ENCODE data around the gene NRF1. TPM values are rescaled to one million over a fixed set of nuclear protein-coding genes. Genes with fewer than 3 reads are reported as not detected.

Gene NRF1
- total and polyA plus RNA-seq, 4 experiments from 2014 or later = 22.8 to 40.0 (median 30.8) TPM

DNA sequence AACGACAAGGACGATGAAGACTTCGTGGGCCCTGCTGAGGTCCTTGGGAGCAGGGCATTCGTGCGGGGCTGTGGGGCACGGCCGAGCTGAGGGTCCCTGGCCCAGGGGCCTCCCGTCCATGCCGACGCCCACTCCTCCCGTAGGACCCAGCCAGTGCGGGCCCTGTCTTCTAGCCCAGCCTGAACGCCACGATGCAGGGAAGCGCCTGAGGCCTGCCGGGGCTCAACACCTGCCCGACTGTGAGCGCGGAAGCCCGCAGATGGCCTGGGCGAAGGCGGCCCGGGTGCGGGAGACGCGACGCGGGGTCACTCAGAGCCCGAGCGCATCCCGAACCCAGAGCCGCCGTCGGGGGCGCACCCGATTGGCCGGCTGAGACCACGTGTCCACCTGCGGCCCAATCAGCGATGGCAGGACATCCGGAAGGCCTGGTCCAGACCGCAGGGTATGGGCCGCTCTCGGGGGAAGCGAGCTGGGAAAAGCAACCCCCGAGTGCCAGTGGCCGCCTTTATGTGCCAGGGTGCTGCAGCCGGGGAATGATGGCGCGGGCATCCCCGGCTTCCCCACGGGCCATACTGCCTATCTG lies 151.0 kb downstream of the NRF1 start:
- ChIA-PET CTCF (ENCODE audit: partially characterized antibody) (no interaction called here), POLR2A (ENCODE audit: partially characterized antibody) (no interaction called here)
- intact Hi-C loops (cut with micrococcal nuclease) = no loop called here
- no peak for DNase-seq
- no peaks in the 10 kb centered on the region for H3K27me3 ChIP-seq (ENCODE audit: insufficient read depth, low read length)
- H3K36me3 ChIP-seq (ENCODE audit: insufficient read depth, low read length) = no peaks in the 10 kb centered on the region
- Mint-ChIP-seq H3K27me3 (no peaks in the 10 kb centered on the region), H3K36me3 (peaks cover 2 to 3% of the 10 kb centered on the region in 2 donors), H3K4me3 (no peak overlapping the region), H3K4me1 (no peaks in the 10 kb centered on the region), H3K9me3 (no peaks in the 10 kb centered on the region), H3K27ac (no peak overlapping the region)
- no peak overlapping the region for H3K27ac ChIP-seq (ENCODE audit: low read depth, low read length)
- H3K4me1 ChIP-seq (ENCODE audit: insufficient read depth, low read length) = no peaks in the 10 kb centered on the region
- no peak overlapping the region for H3K4me3 ChIP-seq (ENCODE audit: low read length in 2 of 2)
- H3K9me3 ChIP-seq (ENCODE audit: control insufficient read depth in 1 of 2, low read length in 2 of 2) = no peaks in the 10 kb centered on the region

DNA sequence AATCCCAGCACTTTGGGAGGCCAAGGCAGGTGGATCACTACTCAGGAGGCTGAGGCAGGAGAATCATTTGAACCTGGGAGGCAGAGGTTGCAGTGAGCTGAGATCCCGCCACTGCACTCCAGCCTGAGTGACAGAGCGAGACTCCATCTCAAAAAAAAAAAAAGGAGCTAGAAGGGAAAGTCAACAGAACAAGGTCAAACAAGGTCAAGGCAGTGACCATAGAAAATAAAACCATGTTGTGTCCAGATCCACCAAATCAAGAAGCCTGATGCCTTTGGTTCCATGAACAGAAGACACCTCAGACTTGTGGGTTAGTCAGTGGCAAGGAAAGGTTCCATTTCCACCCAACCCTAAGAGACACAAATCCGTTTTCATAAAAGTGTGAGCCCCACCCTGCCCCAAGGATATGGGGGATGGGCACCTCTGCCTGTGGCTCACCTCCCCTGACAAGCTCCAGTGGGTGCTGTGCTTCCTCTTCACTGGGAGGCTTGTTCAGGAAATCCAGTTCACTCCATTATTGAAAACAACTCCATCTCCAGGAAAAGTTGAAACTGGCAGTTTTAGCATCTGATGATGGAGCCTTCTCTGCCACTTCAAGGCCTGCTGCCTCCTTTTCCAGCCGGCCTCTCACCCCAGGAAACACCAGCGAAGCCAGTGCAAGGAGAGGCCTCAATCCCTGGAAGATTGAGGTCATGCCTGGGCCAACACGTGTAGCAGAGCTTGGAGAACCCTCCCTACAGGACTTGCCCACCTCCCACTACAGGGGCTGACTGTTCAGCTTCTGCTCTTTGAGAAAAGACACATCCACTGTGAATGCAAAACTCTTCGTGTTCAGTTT lies 152.9 kb downstream of the NRF1 start:
- H3K27ac ChIP-seq (ENCODE audit: low read depth, low read length) = no peak overlapping the region
- POLR2A ChIA-PET (ENCODE audit: partially characterized antibody) = no interaction called here

DNA sequence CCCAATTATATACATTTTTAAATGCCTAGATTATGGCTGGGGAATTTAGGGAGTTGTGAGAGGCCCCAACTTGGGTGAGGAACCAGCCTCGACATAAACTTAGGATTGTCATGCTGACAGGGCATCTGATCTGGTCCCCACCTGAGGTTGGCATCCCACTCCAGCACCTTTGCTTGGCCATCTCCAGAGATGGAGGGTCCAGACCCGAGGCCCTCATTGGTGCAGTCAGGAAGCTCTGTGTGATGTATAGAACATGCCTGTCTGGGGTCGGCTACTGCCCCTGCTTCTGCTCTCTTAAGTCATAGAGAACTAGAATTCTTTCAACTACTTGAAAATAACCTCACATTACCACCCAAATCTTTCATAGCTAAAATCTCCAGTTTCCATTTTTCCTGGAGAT lies 153.8 kb downstream of the NRF1 start:
- no peak for DNase-seq
- no peak overlapping the region for H3K4me3 ChIP-seq (ENCODE audit: low read length in 2 of 2)
- intact Hi-C loops (cut with micrococcal nuclease) = no loop called here
- peaks cover 0 to 1% (median 0%) of the 10 kb centered on the region in 8 donors for H3K9me3 Mint-ChIP-seq
- no peaks in the 10 kb centered on the region for H3K27me3 Mint-ChIP-seq
- no peaks in the 10 kb centered on the region for H3K4me1 Mint-ChIP-seq
- ChIA-PET CTCF (ENCODE audit: partially characterized antibody) (interaction anchor here (1.0 kb wide), 1 partner anchor 245 kb away, joined by 3 read pairs; no protein-coding TSS in a partner anchor), POLR2A (ENCODE audit: partially characterized antibody) (no interaction called here)
- no peaks in the 10 kb centered on the region for H3K36me3 Mint-ChIP-seq
- no peaks in the 10 kb centered on the region for H3K4me1 ChIP-seq (ENCODE audit: insufficient read depth, low read length)
- no peaks in the 10 kb centered on the region for H3K9me3 ChIP-seq (ENCODE audit: control insufficient read depth in 1 of 2, low read length in 2 of 2)
- no peak overlapping the region for H3K27ac Mint-ChIP-seq
- no peak overlapping the region for H3K4me3 Mint-ChIP-seq
- H3K36me3 ChIP-seq (ENCODE audit: insufficient read depth, low read length) = no peaks in the 10 kb centered on the region
- H3K27me3 ChIP-seq (ENCODE audit: insufficient read depth, low read length) = no peaks in the 10 kb centered on the region
- H3K27ac ChIP-seq (ENCODE audit: low read depth, low read length) = no peak overlapping the region

More for the DNA sequence above, 152.9 kb downstream of the NRF1 start:
- Histone ChIP-seq H3K36me3 (ENCODE audit: insufficient read depth, low read length) (no peaks in the 10 kb centered on the region), H3K27me3 (ENCODE audit: insufficient read depth, low read length) (no peaks in the 10 kb centered on the region), H3K9me3 (ENCODE audit: control insufficient read depth in 1 of 2, low read length in 2 of 2) (no peaks in the 10 kb centered on the region), H3K4me1 (ENCODE audit: insufficient read depth, low read length) (no peaks in the 10 kb centered on the region), H3K4me3 (ENCODE audit: low read length in 2 of 2) (no peak overlapping the region)
- intact Hi-C loops (cut with micrococcal nuclease) = no loop called here
- Mint-ChIP-seq H3K4me3 (no peak overlapping the region), H3K27ac (no peak overlapping the region), H3K9me3 (peaks cover 0 to 1% (median 0%) of the 10 kb centered on the region in 8 donors), H3K4me1 (no peaks in the 10 kb centered on the region), H3K36me3 (no peaks in the 10 kb centered on the region), H3K27me3 (no peaks in the 10 kb centered on the region)
- CTCF ChIA-PET (ENCODE audit: partially characterized antibody) = no interaction called here
- DNase-seq = no peak

DNA sequence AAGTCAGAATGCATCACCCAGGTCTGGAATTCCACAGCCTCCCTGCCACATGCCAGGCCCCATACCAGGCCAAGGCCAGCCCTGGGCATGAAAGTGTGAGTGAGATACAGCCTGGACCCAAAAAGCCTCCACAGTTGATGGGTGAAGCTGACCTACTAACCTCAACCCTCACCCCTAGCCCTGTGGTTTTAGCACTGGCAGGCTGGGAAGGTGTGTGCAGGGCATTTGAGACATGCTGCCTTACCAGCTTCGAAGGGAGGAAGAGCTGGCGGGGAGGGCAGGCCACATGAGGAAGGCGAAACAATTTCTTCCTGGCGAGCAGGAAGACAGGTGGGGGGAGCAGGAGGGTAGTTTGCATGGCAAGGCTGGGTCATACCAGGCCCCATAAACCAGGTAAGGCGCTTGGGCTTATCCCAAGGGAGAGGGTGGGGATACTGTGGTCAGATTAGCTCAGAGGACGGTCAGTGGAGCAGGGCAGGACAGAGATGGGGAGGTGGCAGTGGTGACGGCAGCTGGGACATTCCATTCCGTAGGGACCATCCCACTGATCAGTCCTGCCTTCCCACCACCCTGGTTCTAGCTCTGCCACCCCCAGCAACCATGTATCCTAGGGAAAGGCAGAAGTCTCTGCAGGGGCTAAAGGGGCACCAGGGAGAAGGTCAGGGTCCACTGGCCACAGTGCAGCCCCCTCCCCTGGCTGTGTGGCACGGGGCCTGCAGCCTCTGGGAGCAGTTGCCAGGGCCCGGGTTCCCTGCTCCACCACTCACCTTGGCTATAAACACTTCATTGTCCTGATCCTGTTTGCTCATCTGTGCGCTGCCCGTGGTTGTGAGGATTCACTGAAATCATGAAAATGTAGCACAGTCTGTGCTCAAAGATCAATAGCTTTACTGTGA lies 155.8 kb downstream of the NRF1 start:
- peaks cover 0 to 1% (median 0%) of the 10 kb centered on the region in 8 donors for H3K9me3 Mint-ChIP-seq
- H3K36me3 Mint-ChIP-seq = no peaks in the 10 kb centered on the region
- H3K27me3 Mint-ChIP-seq = no peaks in the 10 kb centered on the region
- Histone ChIP-seq H3K4me1 (ENCODE audit: insufficient read depth, low read length) (no peaks in the 10 kb centered on the region), H3K27me3 (ENCODE audit: insufficient read depth, low read length) (no peaks in the 10 kb centered on the region), H3K4me3 (ENCODE audit: low read length in 2 of 2) (no peak overlapping the region), H3K9me3 (ENCODE audit: control insufficient read depth in 1 of 2, low read length in 2 of 2) (no peaks in the 10 kb centered on the region), H3K36me3 (ENCODE audit: insufficient read depth, low read length) (no peaks in the 10 kb centered on the region), H3K27ac (ENCODE audit: low read depth, low read length) (no peak overlapping the region)
- no peaks in the 10 kb centered on the region for H3K4me1 Mint-ChIP-seq
- POLR2A ChIA-PET (ENCODE audit: partially characterized antibody) = interaction anchor here (0.6 kb wide), 1 partner anchor 9 kb away, joined by 3 read pairs; no protein-coding TSS in a partner anchor
- no peak overlapping the region for H3K27ac Mint-ChIP-seq
- DNase-seq = no peak
- intact Hi-C loops (cut with micrococcal nuclease) = no loop called here
- CTCF ChIA-PET (ENCODE audit: partially characterized antibody) = no interaction called here
- no peak overlapping the region for H3K4me3 Mint-ChIP-seq

DNA sequence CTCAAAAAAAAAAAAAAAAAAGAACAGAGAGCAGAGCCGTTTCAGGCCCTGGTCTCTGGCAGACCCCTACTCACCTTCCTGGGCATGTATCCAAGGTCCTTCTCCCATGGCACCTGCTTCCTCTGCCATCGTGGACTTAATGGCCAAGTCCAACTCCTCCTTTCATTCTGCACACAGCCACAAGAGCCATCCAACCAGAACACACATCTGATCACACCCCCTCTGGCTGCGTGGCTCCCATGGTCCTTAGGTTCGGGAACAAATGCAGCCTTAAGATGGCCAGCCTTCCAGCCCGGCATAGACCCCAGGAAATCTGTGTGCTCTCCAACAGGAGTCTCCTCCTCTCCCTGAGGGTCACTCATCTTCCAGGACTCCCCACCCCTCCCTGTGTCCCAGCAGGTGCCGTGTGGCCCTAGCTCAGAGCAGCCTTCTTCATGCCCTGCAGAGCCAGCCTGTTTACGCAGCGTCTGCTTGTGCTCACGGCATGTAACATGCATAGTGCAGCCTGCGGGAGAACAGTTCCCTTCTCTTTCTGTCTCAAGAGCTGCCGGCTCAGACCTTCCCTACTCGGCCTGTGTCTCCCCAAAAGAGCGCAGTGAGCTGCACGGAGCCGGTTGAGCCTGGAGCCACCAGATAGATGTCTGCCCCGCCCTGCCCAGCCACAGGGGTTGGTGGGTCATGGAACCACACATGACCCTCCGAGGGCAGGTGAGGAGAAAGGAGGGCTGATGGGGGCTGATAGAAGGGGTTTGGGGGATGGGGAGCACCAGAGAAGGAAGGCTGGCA lies 157.3 kb downstream of the NRF1 start:
- Histone ChIP-seq H3K9me3 (ENCODE audit: control insufficient read depth in 1 of 2, low read length in 2 of 2) (no peaks in the 10 kb centered on the region), H3K4me1 (ENCODE audit: insufficient read depth, low read length) (no peaks in the 10 kb centered on the region), H3K27me3 (ENCODE audit: insufficient read depth, low read length) (no peaks in the 10 kb centered on the region), H3K27ac (ENCODE audit: low read depth, low read length) (no peak overlapping the region), H3K4me3 (ENCODE audit: low read length in 2 of 2) (no peak overlapping the region), H3K36me3 (ENCODE audit: insufficient read depth, low read length) (no peaks in the 10 kb centered on the region)
- Mint-ChIP-seq H3K9me3 (peaks cover 0 to 1% (median 0%) of the 10 kb centered on the region in 8 donors), H3K27me3 (no peaks in the 10 kb centered on the region), H3K4me1 (no peaks in the 10 kb centered on the region), H3K27ac (no peak overlapping the region), H3K4me3 (no peak overlapping the region), H3K36me3 (no peaks in the 10 kb centered on the region)
- ChIA-PET CTCF (ENCODE audit: partially characterized antibody) (no interaction called here), POLR2A (ENCODE audit: partially characterized antibody) (no interaction called here)
- intact Hi-C loops (cut with micrococcal nuclease) = no loop called here
- no peak for DNase-seq

DNA sequence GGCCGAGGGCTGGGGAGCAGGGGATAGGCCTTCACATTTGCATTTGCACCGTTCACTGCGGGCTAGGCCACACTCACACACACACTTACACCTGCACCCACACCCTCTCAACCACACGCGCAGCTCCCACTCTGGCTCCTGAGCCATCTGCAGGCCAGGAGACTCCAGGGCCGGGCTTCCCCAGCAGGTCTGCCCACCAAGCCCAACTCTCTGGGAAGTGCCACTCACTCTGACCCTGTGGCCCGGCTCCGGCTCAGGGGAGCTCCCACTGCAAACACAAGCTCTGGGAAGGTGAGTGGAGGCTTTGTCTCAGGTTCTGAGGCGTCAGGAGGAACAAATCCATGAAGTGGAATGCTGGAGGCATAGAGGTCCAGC lies 157.9 kb downstream of the NRF1 start:
- Histone ChIP-seq H3K4me1 (ENCODE audit: insufficient read depth, low read length) (no peaks in the 10 kb centered on the region), H3K27me3 (ENCODE audit: insufficient read depth, low read length) (no peaks in the 10 kb centered on the region), H3K27ac (ENCODE audit: low read depth, low read length) (no peak overlapping the region), H3K36me3 (ENCODE audit: insufficient read depth, low read length) (no peaks in the 10 kb centered on the region), H3K9me3 (ENCODE audit: control insufficient read depth in 1 of 2, low read length in 2 of 2) (no peaks in the 10 kb centered on the region), H3K4me3 (ENCODE audit: low read length in 2 of 2) (no peak overlapping the region)
- H3K27ac Mint-ChIP-seq = no peak overlapping the region
- ChIA-PET CTCF (ENCODE audit: partially characterized antibody) (no interaction called here), POLR2A (ENCODE audit: partially characterized antibody) (no interaction called here)
- intact Hi-C loops (cut with micrococcal nuclease) = no loop called here
- H3K9me3 Mint-ChIP-seq = peaks cover 0 to 1% (median 0%) of the 10 kb centered on the region in 8 donors
- no peak overlapping the region for H3K4me3 Mint-ChIP-seq
- no peak for DNase-seq
- no peaks in the 10 kb centered on the region for H3K36me3 Mint-ChIP-seq
- no peaks in the 10 kb centered on the region for H3K4me1 Mint-ChIP-seq
- H3K27me3 Mint-ChIP-seq = no peaks in the 10 kb centered on the region
